K562 (cell line): ENCODE measurements around the gene CRIP1.

Source experiments
- DACH1 ChIP-seq: fragments of 450-650 bp; IDR thresholded peaks from 2 replicates; pipeline ENCODE4 v1.6.1; 2018; ENCODE audit not compliant: partially characterized antibody
- EP300 ChIP-seq: IDR thresholded peaks from 2 replicates; pipeline ENCODE4 v1.6.1; 2012; ENCODE audit warnings: low read length, improper control_type of control experiment
- ESRRA ChIP-seq: fragments of 450-650 bp; IDR thresholded peaks from 2 replicates; pipeline ENCODE4 v1.6.1; 2014; ENCODE audit warnings: low read depth, mild to moderate bottlenecking, moderate library complexity, borderline replicate concordance
- EZH2 ChIP-seq: IDR thresholded peaks from 2 replicates; pipeline ENCODE4 v1.6.1; 2012; ENCODE audit warnings: low read depth, mild to moderate bottlenecking, inconsistent platforms, low read length, borderline replicate concordance
- NFIC ChIP-seq: fragments of 450-650 bp; IDR thresholded peaks from 2 replicates; pipeline ENCODE4 v1.6.1; 2017; ENCODE audit warnings: mild to moderate bottlenecking, inconsistent platforms
- POLR2AphosphoS2 ChIP-seq: IDR thresholded peaks from 2 replicates; pipeline ENCODE4 v1.6.1; 2012; ENCODE audit warnings: low read length, improper control_type of control experiment
- POLR3A ChIP-seq: IDR thresholded peaks from 2 replicates; pipeline ENCODE4 v1.6.1; 2011; ENCODE audit warnings: borderline replicate concordance, mild to moderate bottlenecking, moderate library complexity; ENCODE audit not compliant: insufficient read length, insufficient read depth; ENCODE audit errors: extremely low read depth
- ZFP30 ChIP-seq: fragments of 250-450 bp; sonication (Bioruptor Pico); IDR thresholded peaks from 2 replicates; pipeline ENCODE4 v1.8.0; 2022; ENCODE audit warnings: moderate library complexity, mild to moderate bottlenecking, inconsistent platforms, borderline replicate concordance
- TF ChIP-seq, protein P1 (sequence below), 2 experiments: IDR thresholded peaks in 1 of 2; conservative IDR thresholded peaks in 1 of 2; 2 replicates each; pipeline ENCODE4 v1.6.1; 2016; ENCODE audit warnings: low read depth in 2 of 2, mild to moderate bottlenecking in 1 of 2, missing compliant biosample characterization in 1 of 2, missing genetic modification characterization in 1 of 2, moderate library complexity in 1 of 2
- TF ChIP-seq, protein P2 (sequence below), 3 experiments: IDR thresholded peaks in 2 of 3; conservative IDR thresholded peaks in 1 of 3; 2 replicates each; pipeline ENCODE4 v1.5.1; 2011 to 2012; ENCODE audit warnings: low read length in 3 of 3, mild to moderate bottlenecking in 3 of 3, control low read depth in 2 of 3, improper control_type of control experiment in 1 of 3, inconsistent platforms in 1 of 3, low read depth in 1 of 3, mixed read lengths in 1 of 3, moderate library complexity in 1 of 3; ENCODE audit not compliant: insufficient read depth in 2 of 3
- TF ChIP-seq, protein P3 (sequence below): fragments of 450-650 bp; IDR thresholded peaks from 2 replicates; pipeline ENCODE4 v1.6.1; 2016; ENCODE audit warnings: mild to moderate bottlenecking, moderate library complexity
- TF ChIP-seq, protein P4 (sequence below): fragments of 250-450 bp; sonication (Bioruptor Pico); IDR thresholded peaks from 2 replicates; pipeline ENCODE4 v1.5.0; 2021; ENCODE audit warnings: mild to moderate bottlenecking, borderline replicate concordance

DNA sequence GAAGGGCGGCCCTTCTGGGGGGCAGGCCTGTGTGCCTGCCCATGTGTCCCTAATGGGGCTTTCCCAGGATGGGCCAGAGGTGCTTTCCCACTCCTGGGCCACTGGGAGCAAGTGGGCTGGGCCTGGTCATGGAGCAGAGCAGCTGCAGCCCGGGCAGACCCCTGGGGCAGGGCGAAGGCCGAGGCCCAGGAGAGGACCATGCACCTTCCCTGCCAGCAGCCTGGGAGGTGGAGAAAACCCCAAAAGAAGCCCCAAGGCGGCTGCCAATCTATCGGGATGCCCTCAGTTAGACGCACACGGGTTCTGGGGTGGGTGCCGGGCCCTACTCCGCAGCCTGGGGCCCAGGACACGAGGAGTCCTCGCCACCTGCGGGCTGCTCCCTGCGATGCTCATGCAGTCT lies 28.1 kb upstream of the CRIP1 start:
- no peak for TF ChIP-seq ESRRA
- TF ChIP-seq, protein P1, sequence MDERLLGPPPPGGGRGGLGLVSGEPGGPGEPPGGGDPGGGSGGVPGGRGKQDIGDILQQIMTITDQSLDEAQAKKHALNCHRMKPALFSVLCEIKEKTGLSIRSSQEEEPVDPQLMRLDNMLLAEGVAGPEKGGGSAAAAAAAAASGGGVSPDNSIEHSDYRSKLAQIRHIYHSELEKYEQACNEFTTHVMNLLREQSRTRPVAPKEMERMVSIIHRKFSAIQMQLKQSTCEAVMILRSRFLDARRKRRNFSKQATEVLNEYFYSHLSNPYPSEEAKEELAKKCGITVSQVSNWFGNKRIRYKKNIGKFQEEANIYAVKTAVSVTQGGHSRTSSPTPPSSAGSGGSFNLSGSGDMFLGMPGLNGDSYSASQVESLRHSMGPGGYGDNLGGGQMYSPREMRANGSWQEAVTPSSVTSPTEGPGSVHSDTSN (CRISPR knock-in tag; IDR thresholded peaks at IDR 0.05; ENCODE audit: low read depth) = no peak
- TF ChIP-seq, protein P1 (tag; conservative IDR thresholded peaks at IDR 0.05; ENCODE audit: low read depth) = no peak
- no peak for TF ChIP-seq EP300
- TF ChIP-seq, protein P2, sequence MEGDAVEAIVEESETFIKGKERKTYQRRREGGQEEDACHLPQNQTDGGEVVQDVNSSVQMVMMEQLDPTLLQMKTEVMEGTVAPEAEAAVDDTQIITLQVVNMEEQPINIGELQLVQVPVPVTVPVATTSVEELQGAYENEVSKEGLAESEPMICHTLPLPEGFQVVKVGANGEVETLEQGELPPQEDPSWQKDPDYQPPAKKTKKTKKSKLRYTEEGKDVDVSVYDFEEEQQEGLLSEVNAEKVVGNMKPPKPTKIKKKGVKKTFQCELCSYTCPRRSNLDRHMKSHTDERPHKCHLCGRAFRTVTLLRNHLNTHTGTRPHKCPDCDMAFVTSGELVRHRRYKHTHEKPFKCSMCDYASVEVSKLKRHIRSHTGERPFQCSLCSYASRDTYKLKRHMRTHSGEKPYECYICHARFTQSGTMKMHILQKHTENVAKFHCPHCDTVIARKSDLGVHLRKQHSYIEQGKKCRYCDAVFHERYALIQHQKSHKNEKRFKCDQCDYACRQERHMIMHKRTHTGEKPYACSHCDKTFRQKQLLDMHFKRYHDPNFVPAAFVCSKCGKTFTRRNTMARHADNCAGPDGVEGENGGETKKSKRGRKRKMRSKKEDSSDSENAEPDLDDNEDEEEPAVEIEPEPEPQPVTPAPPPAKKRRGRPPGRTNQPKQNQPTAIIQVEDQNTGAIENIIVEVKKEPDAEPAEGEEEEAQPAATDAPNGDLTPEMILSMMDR (IDR thresholded peaks at IDR 0.05 in 2 of 3, conservative IDR thresholded peaks at IDR 0.05 in 1 of 3; ENCODE audit: insufficient read depth in 2 of 3, low read depth in 1 of 3, low read length in 3 of 3) = no peak
- TF ChIP-seq POLR2AphosphoS2 = no peak
- TF ChIP-seq, protein P3, sequence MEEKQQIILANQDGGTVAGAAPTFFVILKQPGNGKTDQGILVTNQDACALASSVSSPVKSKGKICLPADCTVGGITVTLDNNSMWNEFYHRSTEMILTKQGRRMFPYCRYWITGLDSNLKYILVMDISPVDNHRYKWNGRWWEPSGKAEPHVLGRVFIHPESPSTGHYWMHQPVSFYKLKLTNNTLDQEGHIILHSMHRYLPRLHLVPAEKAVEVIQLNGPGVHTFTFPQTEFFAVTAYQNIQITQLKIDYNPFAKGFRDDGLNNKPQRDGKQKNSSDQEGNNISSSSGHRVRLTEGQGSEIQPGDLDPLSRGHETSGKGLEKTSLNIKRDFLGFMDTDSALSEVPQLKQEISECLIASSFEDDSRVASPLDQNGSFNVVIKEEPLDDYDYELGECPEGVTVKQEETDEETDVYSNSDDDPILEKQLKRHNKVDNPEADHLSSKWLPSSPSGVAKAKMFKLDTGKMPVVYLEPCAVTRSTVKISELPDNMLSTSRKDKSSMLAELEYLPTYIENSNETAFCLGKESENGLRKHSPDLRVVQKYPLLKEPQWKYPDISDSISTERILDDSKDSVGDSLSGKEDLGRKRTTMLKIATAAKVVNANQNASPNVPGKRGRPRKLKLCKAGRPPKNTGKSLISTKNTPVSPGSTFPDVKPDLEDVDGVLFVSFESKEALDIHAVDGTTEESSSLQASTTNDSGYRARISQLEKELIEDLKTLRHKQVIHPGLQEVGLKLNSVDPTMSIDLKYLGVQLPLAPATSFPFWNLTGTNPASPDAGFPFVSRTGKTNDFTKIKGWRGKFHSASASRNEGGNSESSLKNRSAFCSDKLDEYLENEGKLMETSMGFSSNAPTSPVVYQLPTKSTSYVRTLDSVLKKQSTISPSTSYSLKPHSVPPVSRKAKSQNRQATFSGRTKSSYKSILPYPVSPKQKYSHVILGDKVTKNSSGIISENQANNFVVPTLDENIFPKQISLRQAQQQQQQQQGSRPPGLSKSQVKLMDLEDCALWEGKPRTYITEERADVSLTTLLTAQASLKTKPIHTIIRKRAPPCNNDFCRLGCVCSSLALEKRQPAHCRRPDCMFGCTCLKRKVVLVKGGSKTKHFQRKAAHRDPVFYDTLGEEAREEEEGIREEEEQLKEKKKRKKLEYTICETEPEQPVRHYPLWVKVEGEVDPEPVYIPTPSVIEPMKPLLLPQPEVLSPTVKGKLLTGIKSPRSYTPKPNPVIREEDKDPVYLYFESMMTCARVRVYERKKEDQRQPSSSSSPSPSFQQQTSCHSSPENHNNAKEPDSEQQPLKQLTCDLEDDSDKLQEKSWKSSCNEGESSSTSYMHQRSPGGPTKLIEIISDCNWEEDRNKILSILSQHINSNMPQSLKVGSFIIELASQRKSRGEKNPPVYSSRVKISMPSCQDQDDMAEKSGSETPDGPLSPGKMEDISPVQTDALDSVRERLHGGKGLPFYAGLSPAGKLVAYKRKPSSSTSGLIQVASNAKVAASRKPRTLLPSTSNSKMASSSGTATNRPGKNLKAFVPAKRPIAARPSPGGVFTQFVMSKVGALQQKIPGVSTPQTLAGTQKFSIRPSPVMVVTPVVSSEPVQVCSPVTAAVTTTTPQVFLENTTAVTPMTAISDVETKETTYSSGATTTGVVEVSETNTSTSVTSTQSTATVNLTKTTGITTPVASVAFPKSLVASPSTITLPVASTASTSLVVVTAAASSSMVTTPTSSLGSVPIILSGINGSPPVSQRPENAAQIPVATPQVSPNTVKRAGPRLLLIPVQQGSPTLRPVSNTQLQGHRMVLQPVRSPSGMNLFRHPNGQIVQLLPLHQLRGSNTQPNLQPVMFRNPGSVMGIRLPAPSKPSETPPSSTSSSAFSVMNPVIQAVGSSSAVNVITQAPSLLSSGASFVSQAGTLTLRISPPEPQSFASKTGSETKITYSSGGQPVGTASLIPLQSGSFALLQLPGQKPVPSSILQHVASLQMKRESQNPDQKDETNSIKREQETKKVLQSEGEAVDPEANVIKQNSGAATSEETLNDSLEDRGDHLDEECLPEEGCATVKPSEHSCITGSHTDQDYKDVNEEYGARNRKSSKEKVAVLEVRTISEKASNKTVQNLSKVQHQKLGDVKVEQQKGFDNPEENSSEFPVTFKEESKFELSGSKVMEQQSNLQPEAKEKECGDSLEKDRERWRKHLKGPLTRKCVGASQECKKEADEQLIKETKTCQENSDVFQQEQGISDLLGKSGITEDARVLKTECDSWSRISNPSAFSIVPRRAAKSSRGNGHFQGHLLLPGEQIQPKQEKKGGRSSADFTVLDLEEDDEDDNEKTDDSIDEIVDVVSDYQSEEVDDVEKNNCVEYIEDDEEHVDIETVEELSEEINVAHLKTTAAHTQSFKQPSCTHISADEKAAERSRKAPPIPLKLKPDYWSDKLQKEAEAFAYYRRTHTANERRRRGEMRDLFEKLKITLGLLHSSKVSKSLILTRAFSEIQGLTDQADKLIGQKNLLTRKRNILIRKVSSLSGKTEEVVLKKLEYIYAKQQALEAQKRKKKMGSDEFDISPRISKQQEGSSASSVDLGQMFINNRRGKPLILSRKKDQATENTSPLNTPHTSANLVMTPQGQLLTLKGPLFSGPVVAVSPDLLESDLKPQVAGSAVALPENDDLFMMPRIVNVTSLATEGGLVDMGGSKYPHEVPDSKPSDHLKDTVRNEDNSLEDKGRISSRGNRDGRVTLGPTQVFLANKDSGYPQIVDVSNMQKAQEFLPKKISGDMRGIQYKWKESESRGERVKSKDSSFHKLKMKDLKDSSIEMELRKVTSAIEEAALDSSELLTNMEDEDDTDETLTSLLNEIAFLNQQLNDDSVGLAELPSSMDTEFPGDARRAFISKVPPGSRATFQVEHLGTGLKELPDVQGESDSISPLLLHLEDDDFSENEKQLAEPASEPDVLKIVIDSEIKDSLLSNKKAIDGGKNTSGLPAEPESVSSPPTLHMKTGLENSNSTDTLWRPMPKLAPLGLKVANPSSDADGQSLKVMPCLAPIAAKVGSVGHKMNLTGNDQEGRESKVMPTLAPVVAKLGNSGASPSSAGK = no peak
- TF ChIP-seq POLR3A = no peak
- TF ChIP-seq EZH2 = no peak
- TF ChIP-seq NFIC = no peak
- TF ChIP-seq, protein P4, sequence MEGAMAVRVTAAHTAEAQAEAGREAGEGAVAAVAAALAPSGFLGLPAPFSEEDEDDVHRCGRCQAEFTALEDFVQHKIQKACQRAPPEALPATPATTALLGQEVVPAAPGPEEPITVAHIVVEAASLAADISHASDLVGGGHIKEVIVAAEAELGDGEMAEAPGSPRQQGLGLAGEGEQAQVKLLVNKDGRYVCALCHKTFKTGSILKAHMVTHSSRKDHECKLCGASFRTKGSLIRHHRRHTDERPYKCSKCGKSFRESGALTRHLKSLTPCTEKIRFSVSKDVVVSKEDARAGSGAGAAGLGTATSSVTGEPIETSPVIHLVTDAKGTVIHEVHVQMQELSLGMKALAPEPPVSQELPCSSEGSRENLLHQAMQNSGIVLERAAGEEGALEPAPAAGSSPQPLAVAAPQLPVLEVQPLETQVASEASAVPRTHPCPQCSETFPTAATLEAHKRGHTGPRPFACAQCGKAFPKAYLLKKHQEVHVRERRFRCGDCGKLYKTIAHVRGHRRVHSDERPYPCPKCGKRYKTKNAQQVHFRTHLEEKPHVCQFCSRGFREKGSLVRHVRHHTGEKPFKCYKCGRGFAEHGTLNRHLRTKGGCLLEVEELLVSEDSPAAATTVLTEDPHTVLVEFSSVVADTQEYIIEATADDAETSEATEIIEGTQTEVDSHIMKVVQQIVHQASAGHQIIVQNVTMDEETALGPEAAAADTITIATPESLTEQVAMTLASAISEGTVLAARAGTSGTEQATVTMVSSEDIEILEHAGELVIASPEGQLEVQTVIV (CRISPR knock-in tag) = no peak
- no peak for TF ChIP-seq DACH1
- TF ChIP-seq ZFP30 (CRISPR knock-in tag) = no peak
